H1 (cell line): Measurements from ENCODE around the gene CHST11. TPM values are rescaled to one million over a fixed set of nuclear protein-coding genes. Genes with fewer than 3 reads are reported as not detected.

Experiments
- CTBP2 ChIP-seq: IDR thresholded peaks from 2 replicates; pipeline ENCODE4 v1.7.0; 2011; ENCODE audit warnings: borderline replicate concordance, mild to moderate bottlenecking, moderate library complexity, mixed read lengths, low read length; ENCODE audit not compliant: insufficient read depth, insufficient read length
- EGR1 ChIP-seq: IDR thresholded peaks from 2 replicates; pipeline ENCODE4 v1.6.1; 2011; ENCODE audit warnings: low read depth, low read length, borderline replicate concordance
- EZH2 ChIP-seq: fragments of 200-600 bp; sonication (generic); IDR thresholded peaks from 2 replicates; pipeline ENCODE4 v1.7.1; 2012; ENCODE audit warnings: low read depth, mild to moderate bottlenecking, moderate library complexity, low read length, inconsistent platforms; ENCODE audit not compliant: severe bottlenecking
- KDM5A ChIP-seq: fragments of 200-600 bp; IDR thresholded peaks from 2 replicates; pipeline ENCODE4 v1.7.1; 2012; ENCODE audit warnings: mild to moderate bottlenecking, low read length, inconsistent platforms, mixed read lengths
- NANOG ChIP-seq: IDR thresholded peaks from 2 replicates; pipeline ENCODE4 v1.6.1; 2011; ENCODE audit warnings: low read length, low read depth, mild to moderate bottlenecking, inconsistent platforms; ENCODE audit not compliant: insufficient read depth, poor library complexity, severe bottlenecking
- RAD21 ChIP-seq, 2 experiments: IDR thresholded peaks in 1 of 2; conservative IDR thresholded peaks in 1 of 2; 2 replicates each; pipeline ENCODE4 v1.6.1; 2011; ENCODE audit warnings: low read depth in 2 of 2, low read length in 2 of 2, improper control_type of control experiment in 1 of 2, inconsistent platforms in 1 of 2, mild to moderate bottlenecking in 1 of 2, moderate library complexity in 1 of 2
- YY1 ChIP-seq: IDR thresholded peaks from 2 replicates; pipeline ENCODE4 v1.6.1; 2011; ENCODE audit warnings: low read depth, mild to moderate bottlenecking, low read length
- polyA plus RNA-seq, 7 experiments: library from polyadenylated mRNA; depleted of rRNA in 3 of 7; stranded (reverse) in 5 of 7; unstranded in 2 of 7; fragments of >200 nt in 5 of 7; fragments of 200-250 nt in 2 of 7; gene quantifications; 1 replicate in 5 of 7; 2 replicates in 1 of 7; 4 replicates in 1 of 7; pipeline versions ENCODE4 v1.2.1 to v1.2.3, GENCODE V29; 2011 to 2013; ENCODE audit warnings: missing spikeins in 2 of 7, mixed read lengths in 2 of 7
- total RNA-seq: library from RNA; stranded (reverse); fragmentation: NEBNext Ultra II Directional; extraction: Animal tissue kit (Norgen Biotek cat#: 25700); gene quantifications from 2 replicates; pipeline ENCODE4 v1.2.1, GENCODE V29; 2021
- TF ChIP-seq, protein P1 (sequence below): IDR thresholded peaks from 2 replicates; pipeline ENCODE4 v1.6.1; 2012; ENCODE audit warnings: inconsistent platforms

Gene CHST11
- total and polyA plus RNA-seq, 2 of the 8 experiments (the other 6 are each of a cell fraction or from before 2014, with no cell fraction given) = 14.4 to 20.8 TPM

GRCh38 chr12:104526320-104526719 lies 69.6 kb downstream of the CHST11 start (continued):
- TF ChIP-seq CTBP2 = peak; percentile 84
- TF ChIP-seq YY1 = peak; percentile 58; the same call in 1 of the 2 replicates
- TF ChIP-seq, protein P1, sequence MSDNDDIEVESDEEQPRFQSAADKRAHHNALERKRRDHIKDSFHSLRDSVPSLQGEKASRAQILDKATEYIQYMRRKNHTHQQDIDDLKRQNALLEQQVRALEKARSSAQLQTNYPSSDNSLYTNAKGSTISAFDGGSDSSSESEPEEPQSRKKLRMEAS = no peak
- TF ChIP-seq RAD21 (IDR thresholded peaks at IDR 0.05 in 1 of 2, conservative IDR thresholded peaks at IDR 0.05 in 1 of 2; ENCODE audit: low read depth in 2 of 2, low read length in 2 of 2) = peak; percentile 39 to 45
- 0 out of 2 replicates have a peak, but pooled peaks have one; percentile 14 for TF ChIP-seq EGR1
- TF ChIP-seq EZH2 = no peak
- TF ChIP-seq NANOG = peak; percentile 97
- no peak for TF ChIP-seq KDM5A
